H1 (cell line): Measurements from ENCODE around the gene CDC42EP1. TPM values are rescaled to one million over a fixed set of nuclear protein-coding genes. Genes with fewer than 3 reads are reported as not detected.

Source experiments
- GABPA ChIP-seq: IDR thresholded peaks from 2 replicates; pipeline ENCODE4 v1.6.1; 2011; ENCODE audit warnings: mild to moderate bottlenecking, low read length, moderate library complexity, borderline replicate concordance; ENCODE audit not compliant: insufficient read depth
- MAX ChIP-seq: IDR thresholded peaks from 2 replicates; pipeline ENCODE4 v1.6.1; 2012; ENCODE audit warnings: inconsistent platforms
- PHF8 ChIP-seq: fragments of 200-600 bp; sonication (generic); conservative IDR thresholded peaks from 2 replicates; pipeline ENCODE4 v1.7.1; 2012; ENCODE audit warnings: low read depth, mild to moderate bottlenecking, inconsistent platforms, low read length, moderate library complexity
- POLR2AphosphoS5 ChIP-seq: IDR thresholded peaks from 2 replicates; pipeline ENCODE4 v1.6.1; 2011; ENCODE audit warnings: low read depth, low read length
- SIX5 ChIP-seq: IDR thresholded peaks from 2 replicates; pipeline ENCODE4 v1.6.1; 2011; ENCODE audit warnings: mild to moderate bottlenecking, low read depth, low read length
- polyA plus RNA-seq, 7 experiments: library from polyadenylated mRNA; depleted of rRNA in 3 of 7; stranded (reverse) in 5 of 7; unstranded in 2 of 7; fragments of >200 nt in 5 of 7; fragments of 200-250 nt in 2 of 7; gene quantifications; 1 replicate in 5 of 7; 2 replicates in 1 of 7; 4 replicates in 1 of 7; pipeline versions ENCODE4 v1.2.1 to v1.2.3, GENCODE V29; 2011 to 2013; ENCODE audit warnings: missing spikeins in 2 of 7, mixed read lengths in 2 of 7
- total RNA-seq: library from RNA; stranded (reverse); fragmentation: NEBNext Ultra II Directional; extraction: Animal tissue kit (Norgen Biotek cat#: 25700); gene quantifications from 2 replicates; pipeline ENCODE4 v1.2.1, GENCODE V29; 2021
- TF ChIP-seq, protein P1 (sequence below): fragments of 300-600 bp; sonication (generic); IDR thresholded peaks from 2 replicates; pipeline ENCODE4 v1.7.1; 2012; ENCODE audit warnings: low read length, moderate library complexity, mild to moderate bottlenecking, inconsistent platforms; ENCODE audit not compliant: insufficient replicate concordance
- TF ChIP-seq, protein P2 (sequence below): IDR thresholded peaks from 2 replicates; pipeline ENCODE4 v1.6.1; 2012; ENCODE audit warnings: inconsistent platforms

The CDC42EP1 gene
- total and polyA plus RNA-seq, 2 of the 8 experiments (the other 6 are each of a cell fraction or from before 2014, with no cell fraction given), result 8.3 to 11.2 TPM

- TF ChIP-seq, protein P1, sequence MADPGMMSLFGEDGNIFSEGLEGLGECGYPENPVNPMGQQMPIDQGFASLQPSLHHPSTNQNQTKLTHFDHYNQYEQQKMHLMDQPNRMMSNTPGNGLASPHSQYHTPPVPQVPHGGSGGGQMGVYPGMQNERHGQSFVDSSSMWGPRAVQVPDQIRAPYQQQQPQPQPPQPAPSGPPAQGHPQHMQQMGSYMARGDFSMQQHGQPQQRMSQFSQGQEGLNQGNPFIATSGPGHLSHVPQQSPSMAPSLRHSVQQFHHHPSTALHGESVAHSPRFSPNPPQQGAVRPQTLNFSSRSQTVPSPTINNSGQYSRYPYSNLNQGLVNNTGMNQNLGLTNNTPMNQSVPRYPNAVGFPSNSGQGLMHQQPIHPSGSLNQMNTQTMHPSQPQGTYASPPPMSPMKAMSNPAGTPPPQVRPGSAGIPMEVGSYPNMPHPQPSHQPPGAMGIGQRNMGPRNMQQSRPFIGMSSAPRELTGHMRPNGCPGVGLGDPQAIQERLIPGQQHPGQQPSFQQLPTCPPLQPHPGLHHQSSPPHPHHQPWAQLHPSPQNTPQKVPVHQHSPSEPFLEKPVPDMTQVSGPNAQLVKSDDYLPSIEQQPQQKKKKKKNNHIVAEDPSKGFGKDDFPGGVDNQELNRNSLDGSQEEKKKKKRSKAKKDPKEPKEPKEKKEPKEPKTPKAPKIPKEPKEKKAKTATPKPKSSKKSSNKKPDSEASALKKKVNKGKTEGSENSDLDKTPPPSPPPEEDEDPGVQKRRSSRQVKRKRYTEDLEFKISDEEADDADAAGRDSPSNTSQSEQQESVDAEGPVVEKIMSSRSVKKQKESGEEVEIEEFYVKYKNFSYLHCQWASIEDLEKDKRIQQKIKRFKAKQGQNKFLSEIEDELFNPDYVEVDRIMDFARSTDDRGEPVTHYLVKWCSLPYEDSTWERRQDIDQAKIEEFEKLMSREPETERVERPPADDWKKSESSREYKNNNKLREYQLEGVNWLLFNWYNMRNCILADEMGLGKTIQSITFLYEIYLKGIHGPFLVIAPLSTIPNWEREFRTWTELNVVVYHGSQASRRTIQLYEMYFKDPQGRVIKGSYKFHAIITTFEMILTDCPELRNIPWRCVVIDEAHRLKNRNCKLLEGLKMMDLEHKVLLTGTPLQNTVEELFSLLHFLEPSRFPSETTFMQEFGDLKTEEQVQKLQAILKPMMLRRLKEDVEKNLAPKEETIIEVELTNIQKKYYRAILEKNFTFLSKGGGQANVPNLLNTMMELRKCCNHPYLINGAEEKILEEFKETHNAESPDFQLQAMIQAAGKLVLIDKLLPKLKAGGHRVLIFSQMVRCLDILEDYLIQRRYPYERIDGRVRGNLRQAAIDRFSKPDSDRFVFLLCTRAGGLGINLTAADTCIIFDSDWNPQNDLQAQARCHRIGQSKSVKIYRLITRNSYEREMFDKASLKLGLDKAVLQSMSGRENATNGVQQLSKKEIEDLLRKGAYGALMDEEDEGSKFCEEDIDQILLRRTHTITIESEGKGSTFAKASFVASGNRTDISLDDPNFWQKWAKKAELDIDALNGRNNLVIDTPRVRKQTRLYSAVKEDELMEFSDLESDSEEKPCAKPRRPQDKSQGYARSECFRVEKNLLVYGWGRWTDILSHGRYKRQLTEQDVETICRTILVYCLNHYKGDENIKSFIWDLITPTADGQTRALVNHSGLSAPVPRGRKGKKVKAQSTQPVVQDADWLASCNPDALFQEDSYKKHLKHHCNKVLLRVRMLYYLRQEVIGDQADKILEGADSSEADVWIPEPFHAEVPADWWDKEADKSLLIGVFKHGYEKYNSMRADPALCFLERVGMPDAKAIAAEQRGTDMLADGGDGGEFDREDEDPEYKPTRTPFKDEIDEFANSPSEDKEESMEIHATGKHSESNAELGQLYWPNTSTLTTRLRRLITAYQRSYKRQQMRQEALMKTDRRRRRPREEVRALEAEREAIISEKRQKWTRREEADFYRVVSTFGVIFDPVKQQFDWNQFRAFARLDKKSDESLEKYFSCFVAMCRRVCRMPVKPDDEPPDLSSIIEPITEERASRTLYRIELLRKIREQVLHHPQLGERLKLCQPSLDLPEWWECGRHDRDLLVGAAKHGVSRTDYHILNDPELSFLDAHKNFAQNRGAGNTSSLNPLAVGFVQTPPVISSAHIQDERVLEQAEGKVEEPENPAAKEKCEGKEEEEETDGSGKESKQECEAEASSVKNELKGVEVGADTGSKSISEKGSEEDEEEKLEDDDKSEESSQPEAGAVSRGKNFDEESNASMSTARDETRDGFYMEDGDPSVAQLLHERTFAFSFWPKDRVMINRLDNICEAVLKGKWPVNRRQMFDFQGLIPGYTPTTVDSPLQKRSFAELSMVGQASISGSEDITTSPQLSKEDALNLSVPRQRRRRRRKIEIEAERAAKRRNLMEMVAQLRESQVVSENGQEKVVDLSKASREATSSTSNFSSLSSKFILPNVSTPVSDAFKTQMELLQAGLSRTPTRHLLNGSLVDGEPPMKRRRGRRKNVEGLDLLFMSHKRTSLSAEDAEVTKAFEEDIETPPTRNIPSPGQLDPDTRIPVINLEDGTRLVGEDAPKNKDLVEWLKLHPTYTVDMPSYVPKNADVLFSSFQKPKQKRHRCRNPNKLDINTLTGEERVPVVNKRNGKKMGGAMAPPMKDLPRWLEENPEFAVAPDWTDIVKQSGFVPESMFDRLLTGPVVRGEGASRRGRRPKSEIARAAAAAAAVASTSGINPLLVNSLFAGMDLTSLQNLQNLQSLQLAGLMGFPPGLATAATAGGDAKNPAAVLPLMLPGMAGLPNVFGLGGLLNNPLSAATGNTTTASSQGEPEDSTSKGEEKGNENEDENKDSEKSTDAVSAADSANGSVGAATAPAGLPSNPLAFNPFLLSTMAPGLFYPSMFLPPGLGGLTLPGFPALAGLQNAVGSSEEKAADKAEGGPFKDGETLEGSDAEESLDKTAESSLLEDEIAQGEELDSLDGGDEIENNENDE, result no peak
- TF ChIP-seq GABPA (peak; percentile 93), POLR2AphosphoS5 (0 out of 2 replicates have a peak, but pooled peaks have one; percentile 57), MAX (no peak), SIX5 (no peak), PHF8 (no peak)
- TF ChIP-seq, protein P2, sequence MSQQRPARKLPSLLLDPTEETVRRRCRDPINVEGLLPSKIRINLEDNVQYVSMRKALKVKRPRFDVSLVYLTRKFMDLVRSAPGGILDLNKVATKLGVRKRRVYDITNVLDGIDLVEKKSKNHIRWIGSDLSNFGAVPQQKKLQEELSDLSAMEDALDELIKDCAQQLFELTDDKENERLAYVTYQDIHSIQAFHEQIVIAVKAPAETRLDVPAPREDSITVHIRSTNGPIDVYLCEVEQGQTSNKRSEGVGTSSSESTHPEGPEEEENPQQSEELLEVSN, result peak; percentile 96
These were observed 47.7 kb downstream of the CDC42EP1 start (continued) for GRCh38 chr22:37607935-37608476.
